Erythroblast (primary cell): ENCODE data around the gene FGD4.
"Not testable (repeated sequence)": the region's sequence is repeated elsewhere in the genome, so short reads cannot be mapped to it uniquely, and the experiment has no call there.

Experiments used
- DNase-seq, 2 experiments: peaks; one replicate each; lab custom pipeline; 2025; lab: John Stamatoyannopoulos, UW
- GATA1 ChIP-seq: IDR thresholded peaks from 2 replicates; pipeline ENCODE4 v1.6.1; 2011; ENCODE audit warnings: low read depth, mild to moderate bottlenecking, control low read depth, low read length, moderate library complexity
- POLR2A ChIP-seq: IDR thresholded peaks from 2 replicates; pipeline ENCODE4 v1.6.1; 2011; ENCODE audit warnings: mild to moderate bottlenecking, low read length

FGD4 gene

DNA sequence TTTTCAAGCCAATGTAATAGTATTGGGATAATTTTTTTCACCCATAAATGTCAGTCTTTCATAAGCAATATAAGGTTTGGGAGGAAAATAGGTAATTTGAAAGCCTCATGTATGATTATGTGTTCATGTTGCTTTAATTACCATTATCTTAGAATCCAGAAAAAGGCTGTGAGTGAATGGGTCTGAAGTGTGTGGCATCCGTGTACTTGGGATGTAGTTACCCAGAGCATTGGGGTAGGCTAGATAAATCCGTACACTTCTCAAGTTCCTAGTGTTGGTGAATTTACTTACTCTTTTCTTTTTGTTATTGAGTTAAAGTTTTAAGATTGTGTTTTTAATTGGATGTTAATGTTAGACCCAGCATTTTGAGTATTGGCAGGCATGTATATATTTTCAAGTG lies 104.4 kb downstream of the FGD4 start:
- TF ChIP-seq GATA1 (no peak), POLR2A (no peak)
- DNase-seq, result no peak

GRCh38 chr12:32504591-32504990 lies 105.2 kb downstream of the FGD4 start:
- TF ChIP-seq POLR2A (no peak), GATA1 (no peak)
- no peak for DNase-seq

GRCh38 chr12:32505067-32505945 lies 105.9 kb downstream of the FGD4 start:
- no peak for DNase-seq
- TF ChIP-seq POLR2A (no peak), GATA1 (no peak)

DNA sequence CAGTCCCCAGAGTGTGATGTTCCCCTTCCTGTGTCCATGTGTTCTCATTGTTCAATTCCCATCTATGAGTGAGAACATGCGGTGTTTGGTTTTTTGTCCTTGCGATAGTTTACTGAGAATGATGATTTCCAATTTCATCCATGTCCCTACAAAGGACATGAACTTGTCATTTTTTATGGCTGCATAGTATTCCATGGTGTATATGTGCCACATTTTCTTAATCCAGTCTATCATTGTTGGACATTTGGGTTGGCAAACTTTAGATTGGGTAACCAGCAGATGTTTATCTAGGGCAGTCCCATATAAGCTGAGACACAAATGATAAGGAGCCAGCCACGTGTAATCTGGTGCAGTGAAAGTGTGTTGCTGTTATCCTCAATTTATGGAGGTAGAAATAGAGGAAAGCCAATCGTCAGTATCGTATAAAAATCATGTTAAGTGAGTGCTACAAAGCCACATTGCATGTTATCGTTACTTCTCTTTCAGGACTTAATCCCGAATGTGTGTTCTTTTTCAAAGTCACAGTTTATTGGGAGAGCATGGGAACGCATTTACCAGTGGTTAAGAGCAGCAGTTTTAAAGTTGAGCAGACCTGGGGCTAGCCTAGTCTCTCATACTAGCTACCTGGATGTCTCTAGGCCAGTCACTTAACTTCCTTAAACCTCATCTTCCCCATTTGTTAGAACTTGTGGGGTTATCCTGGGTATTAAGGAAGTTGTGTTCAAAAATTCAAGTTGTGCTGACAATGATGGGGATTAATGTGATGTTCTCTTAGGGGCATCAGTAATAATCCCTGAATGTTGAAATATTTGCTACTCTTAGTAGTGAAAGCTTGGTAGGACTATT lies 108.0 kb downstream of the FGD4 start:
- peak in 1 of 2 experiments; percentile 10 for DNase-seq

DNA sequence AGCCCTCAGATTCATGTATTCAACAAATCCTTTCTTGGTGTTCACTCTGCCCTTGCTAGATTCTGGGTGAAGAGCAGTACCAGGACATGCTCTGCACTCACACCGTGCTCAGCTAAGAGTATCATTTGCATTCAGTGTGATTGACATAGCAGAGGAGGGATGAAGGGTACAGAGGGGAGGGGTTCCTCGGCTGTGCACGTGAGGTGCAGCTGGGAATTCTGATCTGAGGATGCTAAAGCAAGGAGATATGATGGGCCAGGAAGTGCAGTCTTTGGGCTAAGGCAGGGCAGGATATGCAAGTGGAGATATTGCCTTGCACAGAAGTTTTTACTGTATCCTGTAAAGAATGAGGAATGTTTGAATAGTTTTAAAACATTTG lies 108.6 kb downstream of the FGD4 start:
- DNase-seq, result no peak
- TF ChIP-seq POLR2A (no peak), GATA1 (no peak)

DNA sequence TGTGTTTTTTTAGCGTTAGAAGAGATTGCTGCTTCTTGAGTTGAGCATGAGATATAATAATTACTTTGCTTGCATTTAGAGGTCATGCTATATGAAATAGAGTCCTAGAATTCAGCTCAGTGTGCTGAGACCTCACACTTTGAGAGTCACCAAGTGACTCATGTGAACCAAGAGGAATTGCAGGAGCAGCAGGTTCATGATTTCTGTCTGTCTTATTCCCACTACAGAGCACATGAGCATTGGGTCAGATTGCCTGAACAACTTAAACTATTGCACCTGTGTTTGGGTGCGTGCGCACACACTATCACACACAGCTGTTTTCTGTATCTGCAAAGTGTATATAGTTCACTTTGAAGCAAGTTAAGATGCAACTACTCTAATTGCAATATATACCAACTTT lies 109.3 kb downstream of the FGD4 start:
- no peak for DNase-seq

GRCh38 chr12:32509328-32510091 lies 110.2 kb downstream of the FGD4 start:
- no peak for DNase-seq
- no peak for TF ChIP-seq GATA1
- TF ChIP-seq POLR2A, result no peak

More for the DNA sequence above, 109.3 kb downstream of the FGD4 start:
- TF ChIP-seq POLR2A (no peak), GATA1 (no peak)

GRCh38 chr12:32511976-32512375 lies 112.6 kb downstream of the FGD4 start:
- not testable (repeated sequence) for DNase-seq

DNA sequence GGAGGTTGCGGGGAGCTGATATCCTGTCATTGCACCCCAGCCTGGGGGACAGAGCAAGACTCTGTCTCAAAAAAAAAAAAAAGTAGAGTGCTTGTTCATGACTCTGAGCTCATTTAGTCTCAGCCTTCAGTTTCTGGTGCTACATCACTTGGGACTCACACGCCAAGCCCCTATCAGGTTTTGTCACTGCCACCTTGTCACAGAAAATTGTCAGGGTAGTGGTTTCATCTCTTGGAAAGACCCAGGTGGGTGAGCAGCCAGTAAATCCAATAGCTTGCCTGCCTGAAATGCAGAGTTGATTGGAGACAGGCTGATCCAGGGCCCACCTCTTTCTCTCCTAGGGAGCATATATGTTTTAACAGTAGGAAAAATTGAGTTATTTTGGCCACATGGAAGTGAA lies 113.0 kb downstream of the FGD4 start:
- TF ChIP-seq GATA1 (no peak), POLR2A (no peak)
- no peak for DNase-seq

GRCh38 chr12:32512910-32513309 lies 113.6 kb downstream of the FGD4 start:
- TF ChIP-seq GATA1, result no peak
- TF ChIP-seq POLR2A, result no peak
- no peak for DNase-seq

GRCh38 chr12:32515137-32515873 lies 115.9 kb downstream of the FGD4 start:
- no peak for DNase-seq
- no peak for TF ChIP-seq GATA1

- no peak for TF ChIP-seq POLR2A
- TF ChIP-seq GATA1, result no peak
- DNase-seq, result peak in 1 of 2 experiments; percentile 37
Measured at GRCh38 chr12:32516230-32516629, 116.9 kb downstream of the FGD4 start.

DNA sequence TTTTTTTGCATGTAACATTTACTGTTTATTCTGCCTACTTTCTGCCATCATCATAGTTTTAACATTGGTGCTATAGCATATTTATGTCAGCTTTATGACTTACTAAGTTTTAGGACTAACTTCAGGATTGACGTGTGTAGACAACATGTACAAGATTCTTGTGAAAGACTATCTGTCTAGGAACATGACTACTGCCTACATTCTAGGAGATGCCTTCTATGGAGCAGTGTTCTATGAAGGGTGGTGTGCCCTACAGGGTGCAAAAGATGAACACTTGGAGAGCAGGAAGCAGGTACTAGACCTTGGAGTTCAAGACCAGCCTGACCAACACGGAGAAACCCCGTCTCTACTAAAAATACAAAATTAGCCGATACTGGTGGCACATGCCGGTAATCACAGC lies 118.6 kb downstream of the FGD4 start:
- no peak for DNase-seq
- no peak for TF ChIP-seq GATA1
- no peak for TF ChIP-seq POLR2A

DNA sequence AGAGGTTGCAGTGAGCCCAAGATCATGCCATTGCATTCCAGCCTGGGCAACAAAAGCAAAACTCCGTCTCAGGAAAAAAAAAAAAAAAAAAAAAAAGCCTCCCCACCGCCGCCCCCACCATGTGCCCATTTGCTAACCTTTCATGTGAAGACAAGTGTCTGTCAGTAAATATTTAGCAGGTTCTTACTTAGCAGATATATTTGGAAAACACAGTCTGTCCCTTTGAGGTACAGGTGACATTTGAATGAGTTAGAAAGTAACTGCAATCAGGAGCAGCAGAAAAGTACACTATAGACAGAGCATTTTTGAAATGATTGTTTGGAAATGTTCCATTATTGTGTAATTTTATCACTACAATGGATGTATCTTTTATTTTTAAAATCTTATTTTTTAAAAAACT lies 119.7 kb downstream of the FGD4 start:
- no peak for DNase-seq
- TF ChIP-seq GATA1, result no peak
- TF ChIP-seq POLR2A, result no peak
